ENCODE results near the gene STAC. TPM values are rescaled to one million over a fixed set of nuclear protein-coding genes. Genes with fewer than 3 reads are reported as not detected.

STAC gene
- total RNA-seq, 1 donor from 2014 or later: 7.1 TPM

GRCh38 chr3:36480911-36481648, 100.8 kb downstream of the STAC start:
- Mint-ChIP-seq H3K9me3 (ENCODE audit: unreplicated experiment) (no peaks in the 10 kb centered on the region), H3K4me3 (ENCODE audit: unreplicated experiment) (no peak overlapping the region), H3K4me1 (ENCODE audit: low read depth, unreplicated experiment) (peaks cover 15% of the 10 kb centered on the region), H3K27me3 (ENCODE audit: low read depth, unreplicated experiment) (no peaks in the 10 kb centered on the region), H3K27ac (ENCODE audit: unreplicated experiment) (peak overlapping the region; percentile 89), H3K36me3 (ENCODE audit: low read depth, unreplicated experiment) (no peaks in the 10 kb centered on the region)
- FAIRE-seq (peak; percentile 88), DNase-seq (ENCODE audit: low read depth) (peak; percentile 89)
- H3K4me2 ChIP-seq (ENCODE audit: low read length): no peak overlapping the region
- no peak for TF ChIP-seq CTCF (IDR thresholded peaks at IDR 0.05; ENCODE audit: insufficient read depth, low read depth, low read length)
- no peak for TF ChIP-seq EZH2 (IDR thresholded peaks at IDR 0.05; ENCODE audit: insufficient read depth, low read length)
- no peak overlapping the region for H3K27ac ChIP-seq (ENCODE audit: low read depth, low read length)
- H4K20me1 ChIP-seq (ENCODE audit: insufficient read depth, low read length): peaks cover 2% of the 10 kb centered on the region
- H3K27me3 ChIP-seq (ENCODE audit: insufficient read depth, low read length): no peaks in the 10 kb centered on the region
- no peaks in the 10 kb centered on the region for H3K79me2 ChIP-seq (ENCODE audit: insufficient read depth, low read length)
- no peaks in the 10 kb centered on the region for H3K36me3 ChIP-seq (ENCODE audit: insufficient read depth, low read length)
- H3K9me3 ChIP-seq (ENCODE audit: insufficient read depth, low read depth, low read length): no peaks in the 10 kb centered on the region
- H2AFZ ChIP-seq (ENCODE audit: low read depth, low read length): no peak overlapping the region
- H3K9ac ChIP-seq (ENCODE audit: low read length): no peak overlapping the region
- H3K4me3 ChIP-seq (ENCODE audit: insufficient read depth, low read depth, low read length): no peak overlapping the region
- no peaks in the 10 kb centered on the region for H3K4me1 ChIP-seq (ENCODE audit: insufficient read depth, low read length)

GRCh38 chr3:36482256-36482655, 102.0 kb downstream of the STAC start:
- no peaks in the 10 kb centered on the region for H3K36me3 Mint-ChIP-seq (ENCODE audit: low read depth, unreplicated experiment)
- no peak overlapping the region for H3K27ac ChIP-seq (ENCODE audit: low read depth, low read length)
- H3K79me2 ChIP-seq (ENCODE audit: insufficient read depth, low read length): no peaks in the 10 kb centered on the region
- no peaks in the 10 kb centered on the region for H3K27me3 Mint-ChIP-seq (ENCODE audit: low read depth, unreplicated experiment)
- peaks cover 2% of the 10 kb centered on the region for H4K20me1 ChIP-seq (ENCODE audit: insufficient read depth, low read length)
- peaks cover 3% of the 10 kb centered on the region for H3K4me1 ChIP-seq (ENCODE audit: insufficient read depth, low read length)
- H3K9me3 Mint-ChIP-seq (ENCODE audit: unreplicated experiment): no peaks in the 10 kb centered on the region
- peaks cover 13% of the 10 kb centered on the region for H3K4me1 Mint-ChIP-seq (ENCODE audit: low read depth, unreplicated experiment)
- TF ChIP-seq CTCF (IDR thresholded peaks at IDR 0.05; ENCODE audit: insufficient read depth, low read depth, low read length): no peak
- TF ChIP-seq EZH2 (IDR thresholded peaks at IDR 0.05; ENCODE audit: insufficient read depth, low read length): no peak
- no peaks in the 10 kb centered on the region for H3K27me3 ChIP-seq (ENCODE audit: insufficient read depth, low read length)
- H3K4me3 ChIP-seq (ENCODE audit: insufficient read depth, low read depth, low read length): no peak overlapping the region
- FAIRE-seq (no peak), DNase-seq (ENCODE audit: low read depth) (no peak)
- H3K9me3 ChIP-seq (ENCODE audit: insufficient read depth, low read depth, low read length): no peaks in the 10 kb centered on the region
- no peak overlapping the region for H2AFZ ChIP-seq (ENCODE audit: low read depth, low read length)
- no peak overlapping the region for H3K4me3 Mint-ChIP-seq (ENCODE audit: unreplicated experiment)
- H3K27ac Mint-ChIP-seq (ENCODE audit: unreplicated experiment): no peak overlapping the region
- H3K4me2 ChIP-seq (ENCODE audit: low read length): no peak overlapping the region
- peaks cover 9% of the 10 kb centered on the region for H3K36me3 ChIP-seq (ENCODE audit: insufficient read depth, low read length)
- H3K9ac ChIP-seq (ENCODE audit: low read length): no peak overlapping the region

- Histone ChIP-seq H3K79me2 (ENCODE audit: insufficient read depth, low read length) (no peaks in the 10 kb centered on the region), H3K27ac (ENCODE audit: low read depth, low read length) (no peak overlapping the region), H3K27me3 (ENCODE audit: insufficient read depth, low read length) (no peaks in the 10 kb centered on the region), H3K4me1 (ENCODE audit: insufficient read depth, low read length) (peaks cover 3% of the 10 kb centered on the region), H3K9me3 (ENCODE audit: insufficient read depth, low read depth, low read length) (no peaks in the 10 kb centered on the region), H3K9ac (ENCODE audit: low read length) (no peak overlapping the region), H2AFZ (ENCODE audit: low read depth, low read length) (no peak overlapping the region), H3K36me3 (ENCODE audit: insufficient read depth, low read length) (peaks cover 9% of the 10 kb centered on the region), H4K20me1 (ENCODE audit: insufficient read depth, low read length) (peaks cover 2% of the 10 kb centered on the region), H3K4me2 (ENCODE audit: low read length) (no peak overlapping the region), H3K4me3 (ENCODE audit: insufficient read depth, low read depth, low read length) (no peak overlapping the region)
- FAIRE-seq (no peak), DNase-seq (ENCODE audit: low read depth) (no peak)
- no peaks in the 10 kb centered on the region for H3K36me3 Mint-ChIP-seq (ENCODE audit: low read depth, unreplicated experiment)
- peaks cover 13% of the 10 kb centered on the region for H3K4me1 Mint-ChIP-seq (ENCODE audit: low read depth, unreplicated experiment)
- no peaks in the 10 kb centered on the region for H3K27me3 Mint-ChIP-seq (ENCODE audit: low read depth, unreplicated experiment)
- no peak for TF ChIP-seq EZH2 (IDR thresholded peaks at IDR 0.05; ENCODE audit: insufficient read depth, low read length)
- no peak for TF ChIP-seq CTCF (IDR thresholded peaks at IDR 0.05; ENCODE audit: insufficient read depth, low read depth, low read length)
- H3K4me3 Mint-ChIP-seq (ENCODE audit: unreplicated experiment): no peak overlapping the region
- H3K27ac Mint-ChIP-seq (ENCODE audit: unreplicated experiment): no peak overlapping the region
- H3K9me3 Mint-ChIP-seq (ENCODE audit: unreplicated experiment): no peaks in the 10 kb centered on the region
Observed at GRCh38 chr3:36482880-36483279, 102.6 kb downstream of the STAC start.
